Muscle of arm (tissue), 12 donors: Measurements from ENCODE around the gene NR1D2. TPM values are rescaled to one million over a fixed set of nuclear protein-coding genes. Genes with fewer than 3 reads are reported as not detected.
A peak's percentile ranks its signal among the peaks of the same experiment; 100 is the strongest.
"Not testable (repeated sequence)": the region's sequence is repeated elsewhere in the genome, so short reads cannot be mapped to it uniquely, and the experiment has no call there.

ENCODE experiments used
- DNase-seq: peaks from one replicate; pipeline ENCODE4 v3.0.0-alpha.2; 2013
- polyA plus RNA-seq, 12 donors: library from polyadenylated mRNA; unstranded; fragments of 120-200 nt; gene quantifications; one replicate each; pipeline ENCODE4 v1.2.1, GENCODE V29; 2013; ENCODE audit not compliant: insufficient read length in 12 of 12

The NR1D2 gene
- polyA plus RNA-seq, 12 donors, result 17.7 to 39.4 (median 31.3) TPM; not detected in 1

DNA sequence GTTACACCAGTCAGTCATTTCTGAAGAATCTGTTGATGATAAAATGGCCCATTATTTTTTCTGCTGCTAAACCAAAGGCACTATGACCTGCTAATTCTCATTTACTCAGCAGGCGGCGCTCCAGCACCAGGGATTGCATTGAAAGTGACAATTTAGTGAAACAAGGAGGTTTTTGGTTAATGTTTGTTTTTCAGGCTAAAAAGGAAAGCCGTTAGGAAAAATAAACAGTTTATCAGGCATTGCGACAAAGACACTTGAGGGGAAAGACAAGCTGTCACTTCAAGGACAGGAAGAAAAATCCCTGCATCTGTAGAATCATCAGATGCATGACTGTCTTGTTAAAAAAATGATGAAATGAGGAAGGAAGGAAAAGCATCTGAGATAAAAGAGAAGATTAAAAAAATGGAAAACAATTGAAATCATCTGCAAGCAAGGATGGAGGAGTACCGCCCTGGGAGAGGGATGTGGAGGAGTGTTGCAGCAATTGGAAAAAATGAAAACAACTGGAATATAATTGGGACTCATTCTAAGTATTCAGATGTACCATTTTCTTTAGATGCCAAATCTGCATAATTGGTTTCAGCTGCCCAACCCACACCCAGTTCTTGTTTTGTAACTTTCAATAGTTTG, 54.0 kb downstream of the NR1D2 start:
- peak; percentile 74 for DNase-seq

DNA sequence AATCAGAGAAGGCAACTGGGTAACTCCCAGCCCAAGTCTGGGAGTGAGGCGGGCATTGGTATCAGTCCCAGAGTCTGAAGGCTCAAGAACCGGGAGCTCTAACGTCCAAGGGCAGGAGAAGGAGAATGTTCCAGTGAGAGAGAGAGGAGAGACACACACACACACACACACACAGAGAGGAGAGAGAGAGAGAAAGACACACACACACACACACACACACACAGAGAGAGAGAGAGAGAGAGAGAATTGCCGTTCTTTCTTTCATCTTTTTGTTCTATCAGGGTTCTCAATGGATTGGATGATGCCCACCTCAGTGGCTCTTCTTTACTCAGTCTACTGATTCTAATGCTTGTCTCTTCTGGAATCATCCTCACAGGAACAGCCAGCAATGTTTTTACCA, 57.0 kb downstream of the NR1D2 start:
- no peak for DNase-seq

DNA sequence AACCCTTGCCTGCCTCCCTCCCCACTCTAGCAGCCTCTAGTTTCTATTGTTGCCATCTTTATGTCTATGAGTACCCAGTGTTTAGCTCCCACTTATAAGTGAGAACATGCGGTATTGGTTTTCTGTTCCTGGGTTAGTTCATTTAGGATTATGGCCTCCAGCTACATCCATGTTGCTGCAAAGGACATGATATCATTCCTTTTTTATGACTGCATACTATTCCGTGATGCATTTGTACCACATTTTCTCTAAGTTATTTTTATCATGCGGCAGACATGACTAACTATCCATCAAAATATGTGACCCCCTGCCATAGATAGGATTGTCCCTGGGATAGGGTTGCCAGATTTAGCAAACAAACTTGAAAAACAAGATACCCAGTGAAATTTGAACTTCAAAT, 58.4 kb downstream of the NR1D2 start:
- no peak for DNase-seq

DNA sequence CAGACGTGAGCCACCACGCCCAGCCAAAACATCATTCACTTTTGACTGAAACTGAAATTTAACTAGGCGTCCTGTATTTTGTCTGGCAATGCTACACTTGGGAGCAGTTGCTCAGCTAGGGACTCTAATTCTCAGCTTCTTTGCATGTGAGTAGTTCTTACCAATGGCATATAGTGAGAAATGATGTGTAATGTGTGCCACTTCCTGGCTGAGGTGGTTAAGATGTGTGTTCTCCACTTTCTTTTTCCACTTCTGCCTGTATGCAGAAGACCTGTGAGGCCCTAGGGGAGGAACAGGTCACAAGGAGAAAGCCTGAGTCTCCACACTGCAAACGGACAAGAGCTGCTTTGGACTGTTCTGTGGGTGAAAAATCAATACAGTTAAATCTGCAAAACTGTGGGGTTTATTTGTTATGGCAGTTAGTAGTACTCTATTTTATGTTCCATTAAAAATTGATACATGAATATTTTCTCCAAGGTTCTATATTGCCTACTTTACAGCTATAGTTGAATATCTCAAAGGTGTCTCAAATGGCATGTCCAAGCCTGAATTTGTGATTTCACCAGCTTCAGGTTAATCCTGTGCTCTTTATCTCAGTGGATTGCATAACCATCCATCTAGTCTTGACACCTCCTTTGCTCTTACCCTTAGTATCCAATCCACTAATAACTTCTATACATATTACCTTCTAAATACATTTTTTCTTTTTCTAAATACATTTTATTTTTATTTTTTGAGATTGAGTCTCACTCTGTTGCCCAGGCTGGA, 59.3 kb downstream of the NR1D2 start:
- DNase-seq, result no peak

DNA sequence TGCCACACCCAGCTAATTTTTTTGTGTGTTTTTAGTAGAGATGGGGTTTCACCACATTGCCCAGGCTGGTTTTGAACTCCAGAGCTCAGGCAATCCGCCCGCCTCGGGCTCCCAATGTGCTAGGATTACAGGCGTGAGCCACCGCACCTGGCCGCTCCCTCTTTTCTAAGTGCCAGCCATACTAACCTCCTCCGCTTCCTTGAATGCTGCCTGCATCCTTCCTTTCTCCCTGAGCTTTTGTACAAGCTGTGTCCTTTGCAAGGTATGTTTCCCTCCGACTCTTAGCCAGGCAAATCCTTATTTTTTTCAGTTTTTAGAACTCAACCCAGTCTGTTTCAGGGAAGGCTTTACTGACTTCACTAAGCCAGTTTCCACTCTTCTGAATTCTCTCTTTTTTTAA, 60.6 kb downstream of the NR1D2 start:
- no peak for DNase-seq

DNA sequence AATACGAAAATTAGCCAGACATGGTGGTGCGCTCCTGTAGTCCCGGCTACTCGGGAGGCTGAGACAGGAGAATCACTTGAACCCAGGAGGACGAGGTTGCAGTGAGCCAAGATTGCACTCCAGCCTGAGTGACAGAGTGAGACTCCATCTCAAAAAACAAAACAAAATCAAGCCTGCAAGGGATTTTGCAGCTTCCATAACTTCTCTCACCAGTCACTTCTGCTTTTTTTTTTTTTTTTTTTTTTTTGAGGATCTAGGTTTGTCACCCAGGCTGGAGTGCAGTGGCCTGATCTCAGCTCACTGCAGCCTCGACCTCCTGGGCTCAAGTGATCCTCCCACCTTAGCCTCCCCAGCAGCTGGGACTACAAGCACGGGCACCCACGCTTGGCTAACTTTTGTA, 65.7 kb downstream of the NR1D2 start:
- DNase-seq, result not testable (repeated sequence)

DNA sequence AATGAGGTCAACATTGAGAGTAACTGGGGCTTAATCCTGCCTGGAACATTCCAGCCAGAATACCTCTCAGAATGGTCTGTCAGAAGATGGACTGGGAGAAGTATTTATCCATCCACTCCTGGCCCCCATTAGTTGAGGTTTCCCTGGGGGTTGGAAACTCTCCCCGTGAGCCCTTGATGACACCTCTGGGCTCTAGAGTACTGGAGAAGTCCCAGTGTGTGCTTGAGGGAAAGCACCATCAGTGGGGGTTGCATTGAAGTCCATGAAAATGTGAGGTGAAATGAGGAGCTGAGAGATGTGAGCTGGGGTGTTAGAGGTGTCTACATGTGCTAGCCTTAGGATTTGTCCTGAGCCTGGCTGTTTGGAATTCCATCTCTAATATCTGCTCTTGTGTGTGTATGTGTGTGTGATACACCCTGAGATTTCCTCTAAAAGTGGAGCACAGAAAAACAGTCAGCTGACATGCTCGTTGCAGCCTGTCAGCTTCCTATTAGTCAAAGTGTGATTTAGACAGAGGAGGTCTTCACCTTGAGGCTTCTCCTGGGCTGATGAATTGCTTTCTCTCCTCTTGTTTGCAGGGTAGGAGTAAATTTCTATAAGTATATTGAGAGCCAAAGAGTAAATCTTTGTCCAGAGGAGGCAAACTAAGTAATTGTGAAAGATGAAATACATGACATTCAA, 67.6 kb downstream of the NR1D2 start:
- no peak for DNase-seq

DNA sequence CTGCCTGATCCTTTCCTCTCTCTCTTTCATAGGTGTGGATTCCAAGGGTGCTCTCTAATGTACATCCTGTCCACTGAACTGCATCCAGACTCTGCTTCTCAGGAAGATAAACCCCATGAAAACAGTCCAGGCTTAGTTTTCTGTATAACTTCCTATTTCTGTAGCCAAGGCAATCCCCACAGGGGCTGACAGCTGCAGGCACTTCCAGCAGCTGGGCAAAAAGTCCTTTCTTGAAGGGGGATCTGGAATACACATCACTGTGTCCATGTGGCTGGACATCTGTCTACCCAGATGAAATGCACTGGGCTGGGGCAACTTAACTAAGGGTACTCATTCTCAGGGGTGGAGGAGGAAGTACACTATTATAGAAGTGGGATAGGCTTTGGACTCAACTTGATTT, 72.2 kb downstream of the NR1D2 start:
- DNase-seq, result peak; percentile 84

DNA sequence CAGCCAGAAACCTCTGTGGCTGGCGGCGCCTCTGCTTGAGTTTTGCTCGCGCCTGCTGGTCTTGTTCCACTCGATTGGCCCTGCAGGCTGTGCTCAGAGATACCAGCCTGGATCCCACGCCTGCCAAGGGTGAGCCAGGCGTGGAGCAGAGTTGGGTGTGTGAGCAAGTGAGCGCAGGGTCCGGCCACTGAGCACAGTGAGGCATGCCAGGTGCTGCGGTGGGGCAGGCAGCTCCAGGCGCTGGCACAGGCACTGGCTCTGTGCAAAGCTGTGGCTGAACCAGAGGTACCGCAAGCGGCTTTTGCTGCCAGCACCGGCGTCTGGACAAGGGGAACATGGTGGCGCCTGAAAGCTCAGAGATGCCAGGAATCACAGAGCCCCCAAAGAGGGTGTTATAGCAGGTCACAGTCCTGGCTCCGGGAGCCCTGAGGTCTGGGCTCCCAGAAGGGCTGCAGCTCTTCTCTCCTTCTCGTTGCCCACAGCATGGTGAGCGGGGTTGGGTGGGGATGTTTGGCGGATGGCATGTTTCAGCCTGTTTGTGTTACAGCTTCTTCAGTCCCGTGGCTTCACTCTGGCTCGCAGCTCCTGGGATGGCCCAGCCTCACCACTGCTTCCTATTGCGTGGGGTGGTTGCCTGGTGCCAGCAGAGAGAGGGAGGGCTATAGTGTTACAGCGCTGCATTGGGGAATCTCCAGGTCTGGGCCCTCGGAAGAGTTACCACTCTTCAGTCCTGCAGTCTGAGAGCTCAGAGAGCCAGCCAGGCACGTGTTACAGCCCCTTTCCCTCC, 73.9 kb downstream of the NR1D2 start:
- no peak for DNase-seq

DNA sequence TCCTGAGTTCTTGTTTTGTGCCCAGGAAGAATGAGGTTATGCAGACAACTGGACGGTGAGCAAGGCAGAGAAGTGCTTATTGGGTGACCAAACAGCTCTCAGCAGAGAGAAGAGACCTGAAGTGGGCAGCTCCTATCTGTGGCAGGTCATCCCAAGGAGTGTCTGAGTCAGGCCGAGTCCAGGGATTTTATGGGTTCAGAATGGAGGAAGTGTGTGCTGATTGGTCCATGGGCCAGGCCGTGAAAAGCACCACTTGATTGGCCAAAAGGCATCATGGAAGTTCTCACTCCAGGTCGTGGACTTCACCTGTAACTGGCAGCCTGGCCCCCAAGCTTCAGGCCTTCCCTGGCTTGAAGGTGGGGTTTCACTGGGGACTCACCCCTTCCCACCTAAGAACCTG, 74.5 kb downstream of the NR1D2 start:
- no peak for DNase-seq

DNA sequence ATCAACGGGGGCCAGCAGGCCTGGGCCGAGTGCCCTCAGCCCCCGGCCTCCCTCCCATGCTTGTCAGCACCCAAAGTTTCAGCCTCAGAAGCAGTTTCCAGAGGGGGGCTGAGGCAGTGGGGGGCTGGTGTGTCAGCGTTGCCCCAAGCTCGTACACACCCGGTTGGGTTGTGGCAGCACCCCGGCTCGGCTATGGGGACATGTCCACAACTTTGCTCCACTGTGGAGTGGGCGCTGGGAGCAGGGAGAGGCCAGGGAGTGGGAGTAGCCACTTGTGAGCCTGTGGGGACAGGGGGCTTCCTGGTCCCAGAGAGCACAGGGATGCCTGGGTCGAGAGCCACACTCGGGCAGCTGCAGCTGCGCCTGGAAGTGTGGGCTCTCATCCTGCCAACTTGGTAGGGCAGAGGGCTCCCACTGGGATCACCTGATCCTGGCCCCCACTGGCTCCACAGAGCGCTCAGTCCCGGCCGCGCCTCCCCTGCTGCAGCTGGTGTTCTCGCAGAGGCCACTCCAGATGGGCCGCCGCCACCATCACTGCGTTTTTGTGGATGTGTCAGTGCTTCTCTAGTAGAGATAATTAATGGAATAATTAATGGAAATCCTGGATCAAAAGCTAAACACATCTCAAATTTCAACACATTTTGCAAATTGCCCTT, 75.1 kb downstream of the NR1D2 start:
- DNase-seq, result no peak

DNA sequence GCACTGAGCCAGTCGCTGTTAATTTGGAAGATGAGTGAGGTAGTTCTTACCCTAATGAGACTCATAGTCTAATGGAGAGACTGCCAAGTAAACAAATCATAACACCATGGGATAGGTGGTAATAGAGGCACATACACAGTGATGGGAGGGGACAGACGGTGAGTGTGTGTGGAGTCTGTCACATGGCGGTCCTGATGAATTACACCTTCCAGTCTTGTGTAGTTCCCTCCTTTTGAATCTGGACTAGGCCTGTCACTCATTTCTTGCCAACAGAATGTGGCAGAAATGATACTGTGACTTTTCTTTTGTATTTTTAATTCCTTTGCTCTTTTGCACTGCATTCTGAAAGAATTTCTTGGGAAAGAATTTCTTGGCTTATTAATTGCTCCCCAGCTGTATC, 78.1 kb downstream of the NR1D2 start:
- no peak for DNase-seq

DNA sequence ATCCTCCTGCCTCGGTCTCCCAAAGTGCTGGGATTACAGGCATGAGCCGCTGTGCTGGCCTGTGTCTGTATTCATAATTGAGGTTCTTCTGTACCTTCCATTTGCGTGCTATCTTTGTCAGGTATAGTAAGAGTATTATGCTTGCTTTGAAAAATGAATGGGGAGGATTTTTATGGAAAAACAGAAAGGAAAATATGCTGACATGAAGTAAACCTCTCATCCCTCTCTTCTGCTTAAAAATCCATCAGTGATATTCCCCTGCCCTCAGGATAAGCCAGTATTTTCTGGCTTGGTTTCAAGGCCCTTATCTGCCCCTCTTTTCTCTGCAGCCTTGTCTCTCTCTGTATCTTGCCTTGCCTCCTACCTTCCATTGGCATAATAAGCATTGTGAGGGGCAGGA, 80.7 kb downstream of the NR1D2 start:
- DNase-seq, result no peak

DNA sequence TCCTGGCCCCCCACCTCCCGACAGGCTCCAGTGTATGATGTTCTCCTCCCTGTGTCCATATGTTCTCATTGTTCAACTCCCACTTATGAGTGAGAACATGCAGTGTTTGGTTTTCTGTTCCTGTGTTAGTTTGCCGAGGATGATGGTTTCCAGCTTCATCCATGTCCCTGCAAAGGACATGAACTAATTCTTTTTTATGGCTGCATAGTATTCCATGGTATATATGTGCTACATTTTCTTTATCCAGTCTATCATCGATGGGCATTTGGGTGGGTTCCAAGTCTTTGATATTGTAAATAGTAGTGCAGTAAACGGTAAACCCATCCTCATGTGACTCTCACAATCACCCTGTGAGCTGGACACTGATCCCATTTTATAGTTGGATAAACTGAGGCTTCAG, 81.6 kb downstream of the NR1D2 start:
- DNase-seq, result not testable (repeated sequence)

DNA sequence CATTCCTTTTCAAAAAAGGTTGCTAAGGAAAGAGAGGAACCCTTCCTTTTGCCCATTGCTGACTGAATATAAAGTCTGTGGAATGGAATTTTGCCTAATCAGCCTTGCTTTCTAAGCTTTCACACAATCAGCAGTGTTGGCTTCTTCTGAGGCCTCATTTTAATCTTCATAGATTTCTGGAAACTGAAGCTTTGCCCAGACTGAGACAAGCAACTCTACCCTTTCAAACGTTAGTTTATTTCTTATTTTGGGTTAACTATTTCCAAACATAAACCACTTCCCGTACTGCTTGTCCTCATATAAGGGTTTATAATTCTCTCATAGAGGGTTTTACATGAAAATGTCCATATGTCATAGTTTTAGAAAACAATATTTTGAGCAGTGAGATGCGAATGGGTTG, 82.9 kb downstream of the NR1D2 start:
- no peak for DNase-seq

Other genes starting within 250 kb of the NR1D2 start
- gene UBE2E1, start 139.3 kb upstream of the NR1D2 start, polyA plus RNA-seq, result 100 to 1,000 TPM in 5 of 12 donors, 10 to 100 TPM in 6, not detected in 1; 76.4 to 112 (median 96.6) TPM
- 10 to 100 TPM in 10 of 12 donors, 1 to 10 TPM in 1, not detected in 1; 8.5 to 26.3 (median 15.2) TPM for gene NKIRAS1, start 28.3 kb upstream of the NR1D2 start, polyA plus RNA-seq
- gene RPL15, start 28.2 kb upstream of the NR1D2 start, polyA plus RNA-seq, result 1,000 to 10,000 TPM in 11 of 12 donors, 100 to 1,000 TPM in 1; 318 to 2,689 (median 2,296) TPM